Esophagus muscularis mucosa (tissue), 3 donors: ENCODE data around the gene GC.

ENCODE experiments used
- CTCF ChIP-seq, 3 experiments: fragments of 200-600 bp in 2 of 3; fragments of 450-650 bp in 1 of 3; sonication (generic) in 2 of 3; IDR thresholded peaks; one replicate each; pipeline ENCODE4 v1.5.1; 2017 to 2019; ENCODE audit warnings: antibody characterized with exemption in 3 of 3, mild to moderate bottlenecking in 2 of 3, moderate library complexity in 1 of 3
- EP300 ChIP-seq: sonication (generic); formaldehyde crosslinking; IDR thresholded peaks from one replicate; pipeline ENCODE4 v1.6.1; 2017; ENCODE audit warnings: antibody characterized with exemption

- TF ChIP-seq CTCF (IDR thresholded peaks at IDR 0.05), result no peak
- no peak for TF ChIP-seq EP300
Observed at GRCh38 chr4:71816676-71817303, 32.9 kb upstream of the GC start.
